ENCODE data around the gene MERTK. TPM values are rescaled to one million over a fixed set of nuclear protein-coding genes. Genes with fewer than 3 reads are reported as not detected.

The MERTK gene
- total and polyA plus RNA-seq, 8 donors: 2.8 to 13.9 (median 5.4) TPM

- Histone ChIP-seq H3K27ac (no peak overlapping the region), H3K27me3 (no peaks in the 10 kb centered on the region), H3K36me3 (no peaks in the 10 kb centered on the region), H3K4me3 (no peak overlapping the region), H3K9me3 (no peaks in the 10 kb centered on the region), H3K4me1 (peaks cover 0 to 4% (median under 1%) of the 10 kb centered on the region in 3 donors)
- 76 to 96% methylated on average over 3 of the region's 3 CpGs for WGBS, 2 donors
- no peak for DNase-seq
- no peak for ATAC-seq
- intact Hi-C loops (cut with DNase I): no loop called here
- no peak for FAIRE-seq
- TF ChIP-seq CTCF (IDR thresholded peaks at IDR 0.05): no peak
Measured at GRCh38 chr2:111990375-111990774, 92.0 kb downstream of the MERTK start.

DNA sequence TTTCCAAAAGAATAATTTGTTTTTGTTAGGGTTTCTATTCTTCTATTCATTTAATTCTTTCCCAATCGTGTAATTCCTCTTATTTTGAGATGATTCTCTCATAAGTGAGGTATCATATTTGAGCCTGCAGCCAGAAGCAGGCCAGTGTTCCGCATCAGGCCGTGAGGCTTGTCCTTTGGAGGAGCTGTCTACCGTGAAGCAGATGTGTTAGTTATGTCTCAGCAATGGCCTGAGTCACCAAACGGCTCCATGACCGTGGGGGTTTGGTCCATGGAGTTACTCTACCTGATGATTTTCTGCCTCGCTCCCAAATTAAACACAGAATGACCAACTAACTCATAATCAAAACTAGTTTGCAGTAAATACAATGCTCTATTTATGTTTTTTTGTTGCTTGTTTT lies 92.4 kb downstream of the MERTK start:
- Histone ChIP-seq H3K27me3 (no peaks in the 10 kb centered on the region), H3K4me3 (no peak overlapping the region), H3K27ac (no peak overlapping the region), H3K4me1 (peaks cover 0 to 4% (median 3%) of the 10 kb centered on the region in 3 donors), H3K9me3 (no peaks in the 10 kb centered on the region), H3K36me3 (no peaks in the 10 kb centered on the region)
- FAIRE-seq (no peak), DNase-seq (no peak), ATAC-seq (no peak)
- intact Hi-C loops (cut with DNase I): no loop called here
- no peak for TF ChIP-seq CTCF (IDR thresholded peaks at IDR 0.05)
- 93 to 94% methylated on average over 7 of the region's 7 CpGs for WGBS, 2 donors

DNA sequence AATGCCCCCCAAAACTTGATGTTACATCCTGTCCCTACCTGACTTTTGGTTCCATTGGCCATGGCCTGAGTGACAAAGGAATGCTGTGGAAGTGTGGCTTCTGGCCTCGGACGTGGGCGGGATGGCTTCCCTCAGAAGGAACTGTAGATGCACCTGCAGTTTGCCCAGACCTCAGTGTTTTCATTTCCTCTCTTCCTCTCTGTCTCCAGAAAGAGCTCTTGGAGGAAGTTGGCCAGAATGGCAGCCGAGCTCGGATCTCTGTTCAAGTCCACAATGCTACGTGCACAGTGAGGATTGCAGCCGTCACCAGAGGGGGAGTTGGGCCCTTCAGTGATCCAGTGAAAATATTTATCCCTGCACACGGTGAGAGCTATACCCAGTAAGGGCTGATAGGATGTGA lies 95.6 kb downstream of the MERTK start:
- no peak overlapping the region for H3K4me3 ChIP-seq
- FAIRE-seq (no peak), ATAC-seq (peak in 1 of 4 donors; percentile 42)

DNA sequence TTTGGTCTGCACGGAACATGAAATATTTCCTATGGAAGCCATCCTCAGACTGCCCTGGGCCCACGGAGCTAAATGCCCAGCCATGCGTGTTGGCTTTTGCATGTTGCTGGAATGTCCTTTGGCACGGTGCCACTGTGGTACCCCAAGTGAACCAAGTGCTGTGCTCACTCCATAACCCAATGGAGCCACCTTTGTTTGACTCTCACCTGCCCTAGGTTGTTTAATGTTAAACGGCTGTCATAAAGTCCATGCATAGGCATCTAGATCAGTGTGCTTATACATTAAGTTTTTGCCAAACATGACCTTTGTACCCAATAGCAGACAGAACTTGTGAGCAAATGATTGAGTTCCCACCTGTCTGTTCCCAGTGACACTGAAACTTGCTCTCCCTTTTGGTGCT lies 96.7 kb downstream of the MERTK start:
- TF ChIP-seq CTCF (IDR thresholded peaks at IDR 0.05): no peak
- DNase-seq (no peak), ATAC-seq (peak; percentile 31 to 84 (median 59)), FAIRE-seq (no peak)
- peaks cover 0 to 7% (median 0%) of the 10 kb centered on the region in 3 donors for H3K36me3 ChIP-seq
- H3K27me3 ChIP-seq: no peaks in the 10 kb centered on the region
- 48 to 61% methylated on average over 5 of the region's 5 CpGs for WGBS, 2 donors
- no peak overlapping the region for H3K4me3 ChIP-seq
- intact Hi-C loops (cut with DNase I): no loop called here
- H3K9me3 ChIP-seq: no peaks in the 10 kb centered on the region
- peaks cover 0 to 4% (median 3%) of the 10 kb centered on the region in 3 donors for H3K4me1 ChIP-seq
- H3K27ac ChIP-seq: no peak overlapping the region

More for the DNA sequence above, 95.6 kb downstream of the MERTK start:
- no peaks in the 10 kb centered on the region for H3K27me3 ChIP-seq
- no peak for DNase-seq
- no peak for TF ChIP-seq CTCF (IDR thresholded peaks at IDR 0.05)
- peaks cover 0 to 4% (median 3%) of the 10 kb centered on the region in 3 donors for H3K4me1 ChIP-seq
- H3K27ac ChIP-seq: no peak overlapping the region
- no peaks in the 10 kb centered on the region for H3K9me3 ChIP-seq
- intact Hi-C loops (cut with DNase I): no loop called here
- WGBS, 2 donors: 88 to 90% methylated on average over 8 of the region's 8 CpGs
- peaks cover 0 to 7% (median 0%) of the 10 kb centered on the region in 3 donors for H3K36me3 ChIP-seq

- peaks cover 0 to 3% (median 3%) of the 10 kb centered on the region in 3 donors for H3K4me1 ChIP-seq
- H3K9me3 ChIP-seq: no peaks in the 10 kb centered on the region
- no peak for TF ChIP-seq CTCF (IDR thresholded peaks at IDR 0.05)
- peaks cover 0 to 7% (median 0%) of the 10 kb centered on the region in 3 donors for H3K36me3 ChIP-seq
- no peak for FAIRE-seq
- WGBS, 2 donors: 85 to 98% methylated on average over 4 of the region's 4 CpGs
- no peak for DNase-seq
- no peak overlapping the region for H3K4me3 ChIP-seq
- no peak for ATAC-seq
- intact Hi-C loops (cut with DNase I): no loop called here
- no peak overlapping the region for H3K27ac ChIP-seq
- H3K27me3 ChIP-seq: no peaks in the 10 kb centered on the region
Measured at GRCh38 chr2:111999809-112000208, 101.4 kb downstream of the MERTK start.

All from pancreas (tissue), 10 donors.